ENCODE data around the gene P2RX3.
"Not testable (repeated sequence)": the region's sequence is repeated elsewhere in the genome, so short reads cannot be mapped to it uniquely, and the experiment has no call there.

The P2RX3 gene

DNA sequence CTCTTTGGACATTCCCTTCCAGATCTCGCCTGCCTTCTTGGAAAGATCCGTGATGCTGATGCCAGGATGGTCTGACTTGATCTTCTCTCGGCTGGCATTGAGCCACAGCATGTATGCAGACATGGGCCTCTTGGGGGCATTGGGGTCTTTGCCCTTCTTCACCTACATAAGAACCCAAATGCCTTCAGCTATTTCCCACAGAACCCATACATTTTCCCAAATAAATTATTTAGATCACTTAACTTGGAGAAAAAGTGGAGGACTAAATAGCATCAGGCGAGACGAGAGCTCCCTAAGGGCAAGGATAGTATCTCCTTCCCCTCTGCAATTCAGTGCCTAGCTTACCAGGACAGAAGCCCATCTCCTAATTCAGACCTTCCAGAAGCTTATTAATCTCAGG, 10.4 kb upstream of the P2RX3 start:
- no peak for DNase-seq

GRCh38 chr11:57330029-57330428, 8.1 kb upstream of the P2RX3 start:
- DNase-seq: no peak

DNA sequence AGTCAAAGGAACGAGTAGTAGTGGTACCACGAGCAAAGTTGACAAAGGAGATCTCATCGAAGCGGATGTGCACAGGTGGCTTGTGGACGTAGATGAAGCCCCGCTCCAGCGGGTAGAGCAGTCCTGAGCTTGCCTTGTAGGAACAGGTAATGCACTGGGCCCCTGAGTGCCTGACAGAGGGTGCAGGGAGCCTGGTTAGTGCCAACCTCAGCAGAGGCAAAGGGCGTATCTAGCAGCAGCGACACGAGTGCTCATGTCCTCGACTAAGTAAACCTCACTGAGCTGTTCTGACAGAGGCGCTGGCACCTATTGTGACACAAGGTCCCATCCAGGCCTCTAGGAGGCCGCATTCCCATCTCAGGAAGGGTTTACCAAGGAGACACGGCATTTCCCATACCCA, 6.4 kb upstream of the P2RX3 start:
- no peak for DNase-seq

GRCh38 chr11:57332694-57333440, 5.3 kb upstream of the P2RX3 start:
- no peak for DNase-seq

GRCh38 chr11:57335023-57335342, 3.2 kb upstream of the P2RX3 start:
- DNase-seq: no peak

- DNase-seq: peak; percentile 57
Measured at GRCh38 chr11:57335343-57336110, 2.6 kb upstream of the P2RX3 start, which contains the start of gene SSRP1. Gene SSRP1, minus strand, starts transcription at chr11:57335892. Its CDS starts 771 bp downstream, at chr11:57335121.

GRCh38 chr11:57336111-57336666, 2.0 kb upstream of the P2RX3 start:
- no peak for DNase-seq

DNA sequence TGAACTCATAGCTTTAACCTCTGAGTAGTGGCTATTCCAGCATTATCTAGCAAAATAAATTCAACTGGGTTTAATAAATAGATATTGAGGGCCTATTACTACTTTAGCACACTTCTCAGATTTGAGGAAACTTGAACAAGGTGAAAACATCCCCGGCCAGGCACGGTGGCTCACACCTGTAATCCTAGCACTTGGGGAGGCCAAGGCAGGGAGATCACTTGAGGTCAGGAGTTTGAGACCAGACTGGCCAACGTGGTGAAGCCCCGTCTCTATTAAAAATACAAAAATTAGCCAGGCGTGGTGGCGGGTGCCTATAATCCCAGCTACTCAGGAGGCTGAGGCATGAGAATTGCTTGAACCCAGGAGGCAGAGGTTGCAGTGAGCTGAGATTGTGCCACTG, 1.3 kb upstream of the P2RX3 start:
- DNase-seq: not testable (repeated sequence)

DNA sequence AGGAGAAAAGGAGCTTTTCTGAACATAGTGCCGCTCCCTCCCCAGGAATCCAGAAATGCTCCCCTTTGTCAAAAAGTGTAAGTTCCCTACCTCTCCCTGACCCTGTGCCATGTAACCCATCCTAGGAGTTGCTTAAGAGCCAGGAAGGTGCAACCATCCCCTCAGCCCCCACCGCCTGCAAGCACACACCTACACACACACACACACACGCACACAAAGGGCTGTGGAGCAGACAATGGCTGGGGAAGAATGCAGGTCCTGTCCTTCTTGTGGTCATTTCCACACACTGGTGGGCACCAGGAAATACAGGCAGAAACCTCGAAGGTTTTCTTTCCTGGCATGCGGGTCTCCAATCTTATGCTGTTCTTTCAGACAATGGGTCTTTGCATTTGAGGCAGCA, 1.2 kb downstream of the P2RX3 start:
- DNase-seq: no peak

DNA sequence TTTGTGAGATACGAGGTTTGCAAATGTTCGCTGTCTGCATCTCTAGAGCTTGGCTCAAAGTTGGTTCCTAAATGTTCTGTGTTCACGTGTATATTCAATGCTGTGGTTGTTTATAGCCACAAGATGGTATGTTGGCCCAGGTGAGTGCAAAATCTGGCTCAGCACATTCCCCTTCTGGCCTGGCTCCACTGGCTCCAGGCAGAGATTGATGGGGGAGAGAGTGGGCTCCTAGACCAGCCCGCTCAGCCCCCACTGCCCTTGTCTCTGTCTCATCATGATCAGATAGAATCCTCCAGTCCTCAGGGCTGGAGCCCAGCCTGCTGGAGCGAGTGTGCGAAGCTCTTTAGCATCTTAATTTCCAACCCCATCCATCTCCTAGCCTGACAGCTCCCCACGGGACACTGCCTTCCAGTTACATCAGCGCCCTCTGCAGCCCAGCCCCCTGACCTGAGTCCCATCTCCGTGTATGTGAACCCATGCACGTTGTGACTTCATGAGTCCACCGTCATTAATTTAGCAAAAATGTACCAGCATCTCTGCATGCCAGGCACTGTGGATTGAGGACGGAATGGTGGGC, 2.0 kb downstream of the P2RX3 start:
- DNase-seq: no peak

- no peak for DNase-seq
Measured at GRCh38 chr11:57341250-57341808, 3.2 kb downstream of the P2RX3 start.

GRCh38 chr11:57342702-57343101, 4.5 kb downstream of the P2RX3 start:
- DNase-seq: no peak

DNA sequence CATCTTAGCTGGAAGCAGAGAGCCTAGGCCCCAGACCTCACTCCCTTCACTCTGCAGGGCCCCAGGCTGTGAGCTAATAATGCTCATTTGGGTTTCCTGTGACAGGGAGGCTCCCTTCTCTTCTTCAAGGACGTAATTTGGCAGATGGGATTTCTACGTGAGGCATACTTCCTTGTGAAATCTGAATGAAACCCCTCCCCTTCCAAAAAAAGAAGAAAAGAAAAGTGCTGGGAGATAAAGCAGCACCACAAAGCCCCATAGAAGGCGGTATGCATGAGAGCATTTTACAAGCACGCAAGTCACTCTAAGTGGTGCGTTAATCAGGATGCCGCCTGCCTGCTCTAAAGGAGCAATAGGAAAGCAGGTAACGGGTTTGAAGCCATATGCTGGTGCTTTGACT, 5.7 kb downstream of the P2RX3 start:
- no peak for DNase-seq

DNA sequence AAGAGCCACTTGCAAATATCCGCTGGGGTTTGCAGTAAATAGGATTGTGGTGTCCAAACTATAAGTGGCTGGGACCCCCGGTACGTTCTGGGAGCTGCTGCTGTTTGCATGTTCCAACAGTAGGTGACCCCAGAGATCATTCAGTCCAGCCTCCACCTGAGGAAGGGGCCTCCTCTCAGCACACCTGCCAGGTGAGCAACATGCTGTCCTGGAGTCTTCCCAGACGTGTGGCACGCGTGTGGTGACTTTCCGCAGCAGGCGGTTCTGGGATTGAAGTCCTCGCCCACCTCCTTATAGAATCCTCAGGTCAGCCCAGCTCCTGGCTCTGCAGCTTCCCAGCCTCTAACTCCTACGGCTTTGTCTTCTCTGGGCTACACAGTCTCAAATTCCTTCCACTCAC, 6.7 kb downstream of the P2RX3 start:
- no peak for DNase-seq

DNA sequence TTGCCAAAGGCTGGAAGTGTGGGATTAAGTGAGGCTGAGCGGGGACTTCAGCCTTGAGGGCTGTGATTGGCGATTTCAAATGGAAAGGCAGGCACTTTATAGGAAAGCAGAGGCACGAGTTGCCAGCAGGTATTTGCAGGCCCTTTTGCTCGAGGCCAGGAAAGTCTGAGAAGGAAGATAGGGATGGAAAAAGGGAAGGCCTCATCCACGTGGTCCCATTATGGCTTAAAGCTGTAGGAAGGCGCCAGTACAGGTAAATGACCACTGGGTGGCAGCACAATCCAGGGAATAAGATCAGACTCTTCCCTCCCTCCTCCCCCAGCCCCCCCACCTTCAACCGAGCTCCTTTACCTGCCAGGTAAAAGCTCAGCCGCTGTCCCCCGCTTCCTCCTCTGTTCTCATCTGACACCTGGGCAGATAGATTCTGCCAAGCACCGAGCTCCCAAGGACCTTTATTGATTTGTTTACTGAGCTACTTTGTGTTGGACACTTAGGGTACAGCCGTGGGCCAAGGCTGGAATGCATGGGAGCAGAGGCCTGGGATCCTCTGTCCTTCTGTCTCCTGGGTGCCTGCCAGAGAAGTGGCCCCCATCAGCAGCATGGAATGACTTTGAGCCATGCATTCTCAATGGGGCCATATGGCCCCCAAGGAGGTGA, 7.5 kb downstream of the P2RX3 start:
- peak; percentile 77 for DNase-seq

- no peak for DNase-seq
Measured at GRCh38 chr11:57347336-57347735, 9.2 kb downstream of the P2RX3 start.

- DNase-seq: no peak
Measured at GRCh38 chr11:57348052-57348451, 9.9 kb downstream of the P2RX3 start.

DNA sequence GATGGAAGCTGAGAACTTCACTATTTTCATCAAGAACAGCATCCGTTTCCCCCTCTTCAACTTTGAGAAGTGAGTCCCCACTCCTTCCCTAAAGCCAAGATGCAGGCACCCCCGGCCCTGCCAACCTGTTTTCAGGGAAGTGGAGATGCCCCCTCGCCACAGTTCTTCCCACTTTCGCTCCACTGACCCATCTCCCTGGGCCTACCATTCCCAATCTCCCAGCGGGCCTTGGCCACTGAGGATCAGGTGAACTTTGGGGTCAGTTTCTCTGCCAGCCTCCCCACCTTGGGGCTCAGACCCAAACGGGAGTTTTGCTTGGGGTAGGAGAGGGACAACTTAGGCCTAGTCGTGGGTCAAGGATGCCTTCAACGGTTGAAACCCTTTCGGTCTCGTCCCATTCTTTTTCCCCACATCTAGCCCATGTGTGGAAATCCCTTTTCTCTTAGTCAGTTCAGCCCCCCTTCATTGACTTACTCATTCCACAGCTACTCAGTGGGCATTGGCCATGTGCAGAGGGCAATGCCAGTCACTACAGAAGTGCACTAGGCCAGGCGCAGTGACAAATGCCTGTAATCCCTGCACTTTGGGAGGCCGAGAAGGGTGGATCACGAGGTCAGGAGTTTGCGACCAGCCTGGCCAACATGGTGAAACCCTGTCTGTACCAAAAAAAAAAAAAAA, 10.6 kb downstream of the P2RX3 start:
- DNase-seq: no peak

GRCh38 chr11:57349491-57350274, 11.5 kb downstream of the P2RX3 start:
- DNase-seq: no peak

DNA sequence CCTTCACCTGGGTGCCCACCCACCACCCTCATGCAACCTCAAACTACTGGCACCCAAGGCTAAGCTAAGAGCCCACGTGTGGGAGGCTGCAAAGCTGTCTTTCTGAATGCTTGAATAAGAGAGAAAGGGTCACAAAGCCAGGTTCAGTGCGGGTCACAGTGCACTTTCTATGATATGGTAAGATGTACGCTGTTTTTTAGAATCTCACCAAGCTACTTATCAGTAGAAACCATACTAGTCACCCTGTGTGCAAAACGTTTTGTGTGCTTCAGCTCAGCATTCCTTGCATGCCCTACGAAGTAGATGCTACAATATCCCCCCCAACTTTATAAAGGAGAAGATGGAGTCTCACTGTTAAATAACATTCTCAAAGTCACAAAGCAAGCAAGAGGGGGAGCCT, 14.9 kb downstream of the P2RX3 start:
- no peak for DNase-seq

DNA sequence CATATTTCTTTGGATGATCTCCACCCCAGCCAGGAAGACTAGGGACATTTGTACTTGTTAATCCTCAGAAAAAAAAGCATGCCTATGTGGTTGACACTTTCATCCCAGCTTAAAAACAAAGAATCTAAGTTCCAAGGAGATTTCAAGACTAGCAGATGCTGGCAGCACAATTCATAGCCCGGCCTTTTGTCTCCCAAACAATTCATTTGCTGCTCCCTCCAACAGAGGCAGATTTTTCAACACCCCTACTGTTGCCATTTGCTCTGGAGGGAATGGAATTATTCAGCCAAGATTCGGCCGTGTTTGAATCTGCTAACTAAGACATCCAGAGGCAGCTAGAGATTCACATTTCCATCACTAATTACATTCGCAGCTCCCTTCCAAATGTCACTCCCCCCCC, 15.3 kb downstream of the P2RX3 start:
- DNase-seq: no peak

DNA sequence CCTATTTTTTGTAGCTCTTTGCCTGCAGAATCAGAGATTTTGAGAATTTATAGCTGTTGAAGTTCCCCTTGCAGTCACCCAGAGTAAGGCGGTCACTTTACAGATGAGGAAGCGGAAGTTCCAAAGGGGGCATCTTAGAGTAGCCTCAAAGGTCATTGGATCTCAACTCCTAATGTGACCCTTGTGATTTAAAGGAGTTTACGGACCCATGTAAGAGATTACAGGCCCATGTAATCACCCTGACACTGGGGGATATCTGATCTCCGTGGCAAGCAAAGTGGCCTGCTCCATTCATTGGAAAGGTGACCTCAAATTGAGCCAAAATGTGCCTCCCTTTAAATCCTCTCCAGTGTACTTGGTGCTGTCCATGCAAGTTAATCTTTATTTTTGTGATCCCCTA, 15.7 kb downstream of the P2RX3 start:
- DNase-seq: no peak

Measured in NCI-H1694 (cell line).